Activated naive CD4-positive, alpha-beta T cell treated with anti-CD3 and anti-CD28 coated beads, Interleukin-2, amount 10 ng/mL, durations not matched to agents 7 days and 5 days (primary cell): ENCODE measurements around the gene BBS10.
"Not testable (repeated sequence)": the region's sequence is repeated elsewhere in the genome, so short reads cannot be mapped to it uniquely, and the experiment has no call there.

Experiments
- CTCF ChIA-PET: fragments of 350-600 bp; sonication (Branson Sonifier 250); formaldehyde crosslinking; loops from one replicate; lab custom pipeline; 2021; ENCODE audit warnings: antibody characterized with exemption; lab: Charles Lee
- DNase-seq: peaks from one replicate; pipeline ENCODE4 v3.0.0-alpha.2; 2020
- H3K27ac Mint-ChIP-seq: one replicate; pipeline ENCODE4 v1.8.0; 2021; ENCODE audit warnings: mild to moderate bottlenecking, moderate library complexity, mixed read lengths
- H3K27me3 Mint-ChIP-seq: one replicate; pipeline ENCODE4 v1.8.0; 2021; ENCODE audit warnings: mild to moderate bottlenecking, mixed read lengths
- H3K36me3 Mint-ChIP-seq: one replicate; pipeline ENCODE4 v1.8.0; 2021; ENCODE audit warnings: mixed read lengths
- H3K4me1 Mint-ChIP-seq: one replicate; pipeline ENCODE4 v1.8.0; 2021; ENCODE audit warnings: mixed read lengths
- H3K4me3 Mint-ChIP-seq: one replicate; pipeline ENCODE4 v1.8.0; 2021; ENCODE audit warnings: mild to moderate bottlenecking, moderate library complexity, mixed read lengths
- H3K9me3 Mint-ChIP-seq: one replicate; pipeline ENCODE4 v1.8.0; 2021; ENCODE audit warnings: mixed read lengths

Gene BBS10

GRCh38 chr12:76346798-76347420 lies 1.3 kb downstream of the BBS10 start:
- no peaks in the 10 kb centered on the region for H3K27me3 Mint-ChIP-seq
- no peak overlapping the region for H3K27ac Mint-ChIP-seq
- no peaks in the 10 kb centered on the region for H3K9me3 Mint-ChIP-seq
- peak overlapping the region; percentile 92 for H3K4me3 Mint-ChIP-seq
- H3K36me3 Mint-ChIP-seq: peaks cover 9% of the 10 kb centered on the region
- CTCF ChIA-PET: interaction anchor here (0.6 to 2.5 kb wide), 9 partner anchors 34 to 820 kb away, joined by 3 to 17 read pairs (median 4); partner anchors contain the start of gene PHLDA1
- peaks cover 34% of the 10 kb centered on the region for H3K4me1 Mint-ChIP-seq
- DNase-seq: no peak

GRCh38 chr12:76346236-76346635 lies 2.0 kb downstream of the BBS10 start:
- H3K4me3 Mint-ChIP-seq: no peak overlapping the region
- H3K4me1 Mint-ChIP-seq: peaks cover 34% of the 10 kb centered on the region
- no peak for DNase-seq
- CTCF ChIA-PET: interaction anchor here (0.7 to 1.1 kb wide), 3 partner anchors 110 to 284 kb away, joined by 3 read pairs; no protein-coding TSS in a partner anchor
- H3K27me3 Mint-ChIP-seq: no peaks in the 10 kb centered on the region
- no peak overlapping the region for H3K27ac Mint-ChIP-seq
- H3K36me3 Mint-ChIP-seq: peaks cover 9% of the 10 kb centered on the region
- no peaks in the 10 kb centered on the region for H3K9me3 Mint-ChIP-seq

GRCh38 chr12:76345569-76345968 lies 2.6 kb downstream of the BBS10 start:
- peaks cover 34% of the 10 kb centered on the region for H3K4me1 Mint-ChIP-seq
- no peak overlapping the region for H3K4me3 Mint-ChIP-seq
- CTCF ChIA-PET: interaction anchor here (0.7 to 1.3 kb wide), 4 partner anchors 110 to 284 kb away, joined by 3 to 5 read pairs (median 3); no protein-coding TSS in a partner anchor
- no peaks in the 10 kb centered on the region for H3K27me3 Mint-ChIP-seq
- H3K36me3 Mint-ChIP-seq: peaks cover 8% of the 10 kb centered on the region
- H3K27ac Mint-ChIP-seq: no peak overlapping the region
- DNase-seq: no peak
- no peaks in the 10 kb centered on the region for H3K9me3 Mint-ChIP-seq

GRCh38 chr12:76341436-76342030 lies 6.7 kb downstream of the BBS10 start:
- CTCF ChIA-PET: no interaction called here
- H3K36me3 Mint-ChIP-seq: peaks cover 1% of the 10 kb centered on the region
- peaks cover 5% of the 10 kb centered on the region for H3K4me1 Mint-ChIP-seq
- no peak overlapping the region for H3K4me3 Mint-ChIP-seq
- DNase-seq: no peak
- no peaks in the 10 kb centered on the region for H3K9me3 Mint-ChIP-seq
- peaks cover 4% of the 10 kb centered on the region for H3K27me3 Mint-ChIP-seq
- no peak overlapping the region for H3K27ac Mint-ChIP-seq

- no peaks in the 10 kb centered on the region for H3K9me3 Mint-ChIP-seq
- DNase-seq: no peak
- no peak overlapping the region for H3K4me3 Mint-ChIP-seq
- H3K36me3 Mint-ChIP-seq: no peaks in the 10 kb centered on the region
- CTCF ChIA-PET: no interaction called here
- H3K4me1 Mint-ChIP-seq: peaks cover under 1% of the 10 kb centered on the region
- H3K27me3 Mint-ChIP-seq: peaks cover 4% of the 10 kb centered on the region
- H3K27ac Mint-ChIP-seq: no peak overlapping the region
Observed at GRCh38 chr12:76340680-76341435, 7.4 kb downstream of the BBS10 start.

- CTCF ChIA-PET: no interaction called here
- no peaks in the 10 kb centered on the region for H3K9me3 Mint-ChIP-seq
- H3K4me1 Mint-ChIP-seq: no peaks in the 10 kb centered on the region
- no peaks in the 10 kb centered on the region for H3K36me3 Mint-ChIP-seq
- no peak for DNase-seq
- H3K27me3 Mint-ChIP-seq: peaks cover 4% of the 10 kb centered on the region
- H3K4me3 Mint-ChIP-seq: no peak overlapping the region
- H3K27ac Mint-ChIP-seq: no peak overlapping the region
Observed at GRCh38 chr12:76337583-76337982, 10.6 kb downstream of the BBS10 start.

- H3K27ac Mint-ChIP-seq: no peak overlapping the region
- H3K27me3 Mint-ChIP-seq: peaks cover 3% of the 10 kb centered on the region
- H3K4me1 Mint-ChIP-seq: no peaks in the 10 kb centered on the region
- CTCF ChIA-PET: no interaction called here
- H3K4me3 Mint-ChIP-seq: no peak overlapping the region
- no peaks in the 10 kb centered on the region for H3K9me3 Mint-ChIP-seq
- H3K36me3 Mint-ChIP-seq: no peaks in the 10 kb centered on the region
- DNase-seq: no peak
Observed at GRCh38 chr12:76332606-76333005, 15.6 kb downstream of the BBS10 start.

- H3K4me3 Mint-ChIP-seq: no peak overlapping the region
- no peaks in the 10 kb centered on the region for H3K4me1 Mint-ChIP-seq
- no peaks in the 10 kb centered on the region for H3K27me3 Mint-ChIP-seq
- no peak for DNase-seq
- no peaks in the 10 kb centered on the region for H3K36me3 Mint-ChIP-seq
- no peak overlapping the region for H3K27ac Mint-ChIP-seq
- H3K9me3 Mint-ChIP-seq: no peaks in the 10 kb centered on the region
- CTCF ChIA-PET: no interaction called here
Observed at GRCh38 chr12:76329606-76330005, 18.6 kb downstream of the BBS10 start.

- H3K27me3 Mint-ChIP-seq: no peaks in the 10 kb centered on the region
- no peak overlapping the region for H3K27ac Mint-ChIP-seq
- H3K36me3 Mint-ChIP-seq: no peaks in the 10 kb centered on the region
- H3K9me3 Mint-ChIP-seq: no peaks in the 10 kb centered on the region
- DNase-seq: no peak
- no peaks in the 10 kb centered on the region for H3K4me1 Mint-ChIP-seq
- H3K4me3 Mint-ChIP-seq: no peak overlapping the region
- CTCF ChIA-PET: no interaction called here
Observed at GRCh38 chr12:76329159-76329558, 19.1 kb downstream of the BBS10 start.

- H3K36me3 Mint-ChIP-seq, CTCF ChIA-PET, H3K4me3 Mint-ChIP-seq, H3K27ac Mint-ChIP-seq, DNase-seq, H3K27me3 Mint-ChIP-seq, H3K4me1 Mint-ChIP-seq, H3K9me3 Mint-ChIP-seq: not testable (repeated sequence)
Observed at GRCh38 chr12:76319595-76320319, 28.5 kb downstream of the BBS10 start.

GRCh38 chr12:76318773-76319594 lies 29.2 kb downstream of the BBS10 start:
- peaks cover 5% of the 10 kb centered on the region for H3K27me3 Mint-ChIP-seq
- H3K9me3 Mint-ChIP-seq: no peaks in the 10 kb centered on the region
- no peak overlapping the region for H3K27ac Mint-ChIP-seq
- no peaks in the 10 kb centered on the region for H3K36me3 Mint-ChIP-seq
- no peak overlapping the region for H3K4me3 Mint-ChIP-seq
- no peaks in the 10 kb centered on the region for H3K4me1 Mint-ChIP-seq
- CTCF ChIA-PET: no interaction called here
- no peak for DNase-seq

GRCh38 chr12:76317976-76318375 lies 30.2 kb downstream of the BBS10 start:
- no peaks in the 10 kb centered on the region for H3K36me3 Mint-ChIP-seq

GRCh38 chr12:76316468-76316867 lies 31.7 kb downstream of the BBS10 start:
- Mint-ChIP-seq H3K27me3 (peaks cover 17% of the 10 kb centered on the region), H3K36me3 (no peaks in the 10 kb centered on the region), H3K4me3 (no peak overlapping the region), H3K4me1 (no peaks in the 10 kb centered on the region), H3K27ac (no peak overlapping the region), H3K9me3 (no peaks in the 10 kb centered on the region)
- CTCF ChIA-PET: interaction anchor here (0.6 kb wide), 1 partner anchor 980 kb away, joined by 3 read pairs; no protein-coding TSS in a partner anchor
- no peak for DNase-seq

More at GRCh38 chr12:76317976-76318375, 30.2 kb downstream of the BBS10 start:
- Mint-ChIP-seq H3K4me3 (no peak overlapping the region), H3K4me1 (no peaks in the 10 kb centered on the region), H3K27ac (no peak overlapping the region), H3K9me3 (no peaks in the 10 kb centered on the region), H3K27me3 (peaks cover 9% of the 10 kb centered on the region)
- CTCF ChIA-PET: no interaction called here
- no peak for DNase-seq
